Peyer's patch (tissue), 4 donors: ENCODE data around the gene PCDHB7.
"Not testable (repeated sequence)": the region's sequence is repeated elsewhere in the genome, so short reads cannot be mapped to it uniquely, and the experiment has no call there.

Source experiments
- POLR2A ChIP-seq, 2 donors: fragments of 450-650 bp; IDR thresholded peaks; one replicate each; pipeline ENCODE4 v1.5.1; 2017; ENCODE audit warnings: antibody characterized with exemption in 2 of 2, mild to moderate bottlenecking in 2 of 2, moderate library complexity in 2 of 2
- TF ChIP-seq, protein P1 (sequence below), 6 experiments: fragments of 450-650 bp in 4 of 6; fragments of 200-600 bp in 2 of 6; sonication (generic) in 1 of 6; IDR thresholded peaks; one replicate each; pipeline ENCODE4 v1.5.1; 2017 to 2019; ENCODE audit warnings: antibody characterized with exemption in 6 of 6, mild to moderate bottlenecking in 3 of 6, moderate library complexity in 1 of 6

DNA sequence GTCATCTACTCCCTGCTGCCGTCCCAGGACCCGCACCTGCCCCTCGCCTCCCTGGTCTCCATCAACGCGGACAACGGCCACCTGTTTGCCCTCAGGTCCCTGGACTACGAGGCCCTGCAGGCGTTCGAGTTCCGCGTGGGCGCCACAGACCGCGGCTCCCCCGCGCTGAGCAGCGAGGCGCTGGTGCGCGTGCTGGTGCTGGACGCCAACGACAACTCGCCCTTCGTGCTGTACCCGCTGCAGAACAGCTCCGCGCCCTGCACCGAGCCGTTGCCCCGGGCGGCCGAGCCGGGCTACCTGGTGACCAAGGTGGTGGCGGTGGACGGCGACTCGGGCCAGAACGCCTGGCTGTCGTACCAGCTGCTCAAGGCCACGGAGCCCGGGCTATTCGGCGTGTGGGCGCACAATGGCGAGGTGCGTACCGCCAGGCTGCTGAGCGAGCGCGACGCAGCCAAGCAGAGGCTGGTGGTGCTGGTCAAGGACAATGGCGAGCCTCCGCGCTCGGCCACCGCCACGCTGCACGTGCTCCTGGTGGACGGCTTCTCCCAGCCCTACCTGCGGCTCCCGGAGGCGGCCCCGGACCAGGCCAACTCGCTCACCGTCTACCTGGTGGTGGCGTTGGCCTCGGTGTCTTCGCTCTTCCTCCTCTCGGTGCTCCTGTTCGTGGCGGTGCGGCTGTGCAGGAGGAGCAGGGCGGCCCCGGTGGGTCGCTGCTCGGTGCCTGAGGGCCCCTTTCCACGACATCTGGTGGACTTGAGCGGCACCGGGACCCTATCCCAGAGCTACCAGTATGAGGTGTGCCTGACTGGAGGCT lies 2.1 kb downstream of the PCDHB7 start:
- TF ChIP-seq, protein P1, sequence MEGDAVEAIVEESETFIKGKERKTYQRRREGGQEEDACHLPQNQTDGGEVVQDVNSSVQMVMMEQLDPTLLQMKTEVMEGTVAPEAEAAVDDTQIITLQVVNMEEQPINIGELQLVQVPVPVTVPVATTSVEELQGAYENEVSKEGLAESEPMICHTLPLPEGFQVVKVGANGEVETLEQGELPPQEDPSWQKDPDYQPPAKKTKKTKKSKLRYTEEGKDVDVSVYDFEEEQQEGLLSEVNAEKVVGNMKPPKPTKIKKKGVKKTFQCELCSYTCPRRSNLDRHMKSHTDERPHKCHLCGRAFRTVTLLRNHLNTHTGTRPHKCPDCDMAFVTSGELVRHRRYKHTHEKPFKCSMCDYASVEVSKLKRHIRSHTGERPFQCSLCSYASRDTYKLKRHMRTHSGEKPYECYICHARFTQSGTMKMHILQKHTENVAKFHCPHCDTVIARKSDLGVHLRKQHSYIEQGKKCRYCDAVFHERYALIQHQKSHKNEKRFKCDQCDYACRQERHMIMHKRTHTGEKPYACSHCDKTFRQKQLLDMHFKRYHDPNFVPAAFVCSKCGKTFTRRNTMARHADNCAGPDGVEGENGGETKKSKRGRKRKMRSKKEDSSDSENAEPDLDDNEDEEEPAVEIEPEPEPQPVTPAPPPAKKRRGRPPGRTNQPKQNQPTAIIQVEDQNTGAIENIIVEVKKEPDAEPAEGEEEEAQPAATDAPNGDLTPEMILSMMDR (IDR thresholded peaks at IDR 0.05): not testable (repeated sequence)
- TF ChIP-seq POLR2A (IDR thresholded peaks at IDR 0.05): not testable (repeated sequence)
